HepG2 (cell line): ENCODE results near the gene TPGS1. TPM values are rescaled to one million over a fixed set of nuclear protein-coding genes. Genes with fewer than 3 reads are reported as not detected.

Source experiments
- BHLHE40 ChIP-seq: IDR thresholded peaks from 2 replicates; pipeline ENCODE4 v1.6.1; 2011; ENCODE audit warnings: low read length, improper control_type of control experiment
- CHD4 ChIP-seq: fragments of 200-600 bp; sonication (generic); IDR thresholded peaks from 2 replicates; pipeline ENCODE4 v1.7.0; 2017; ENCODE audit warnings: mild to moderate bottlenecking, low read length, borderline replicate concordance
- ELF1 ChIP-seq: sonication (generic); formaldehyde crosslinking; IDR thresholded peaks from 2 replicates; pipeline ENCODE4 v1.4.0; 2020; ENCODE audit warnings: missing genetic modification reagents
- JUND ChIP-seq: sonication (generic); formaldehyde crosslinking; IDR thresholded peaks from 2 replicates; pipeline ENCODE4 v1.8.0; 2022; ENCODE audit warnings: mild to moderate bottlenecking, missing genetic modification reagents
- KDM1A ChIP-seq: IDR thresholded peaks from 2 replicates; pipeline ENCODE4 v1.6.1; 2016; ENCODE audit warnings: missing compliant biosample characterization
- MAF1 ChIP-seq: sonication (generic); formaldehyde crosslinking; IDR thresholded peaks from 2 replicates; pipeline ENCODE4 v1.5.0; 2020; ENCODE audit warnings: missing genetic modification reagents, borderline replicate concordance
- MAFG ChIP-seq: sonication (generic); formaldehyde crosslinking; IDR thresholded peaks from 2 replicates; pipeline ENCODE4 v1.5.1; 2020; ENCODE audit warnings: mild to moderate bottlenecking, missing genetic modification reagents
- NFIC ChIP-seq: IDR thresholded peaks from 2 replicates; pipeline ENCODE4 v1.6.1; 2012; ENCODE audit warnings: mild to moderate bottlenecking, low read length, inconsistent platforms
- NONO ChIP-seq, 2 experiments: fragments of 450-650 bp in 1 of 2; sonication (generic) in 1 of 2; formaldehyde crosslinking in 1 of 2; IDR thresholded peaks in 1 of 2; conservative IDR thresholded peaks in 1 of 2; 2 replicates each; pipeline versions ENCODE4 v1.6.1 to v1.8.0; 2017 to 2022; ENCODE audit warnings: mild to moderate bottlenecking in 1 of 2, missing genetic modification reagents in 1 of 2, moderate library complexity in 1 of 2
- NPAS2 ChIP-seq: sonication (generic); formaldehyde crosslinking; IDR thresholded peaks from 2 replicates; pipeline ENCODE4 v1.8.0; 2022; ENCODE audit warnings: mild to moderate bottlenecking, missing genetic modification reagents, borderline replicate concordance
- NR2F1 ChIP-seq, 2 experiments: fragments of 450-650 bp in 1 of 2; formaldehyde crosslinking in 1 of 2; IDR thresholded peaks; 2 replicates each; pipeline versions ENCODE4 v1.5.0 to v1.6.1; 2016 to 2020; ENCODE audit warnings: mild to moderate bottlenecking in 1 of 2, missing compliant biosample characterization in 1 of 2, missing genetic modification reagents in 1 of 2, moderate library complexity in 1 of 2
- PHF20 ChIP-seq: sonication (generic); formaldehyde crosslinking; IDR thresholded peaks from 2 replicates; pipeline ENCODE4 v1.5.0; 2020; ENCODE audit warnings: mild to moderate bottlenecking, missing genetic modification reagents
- PLSCR1 ChIP-seq: sonication (generic); formaldehyde crosslinking; IDR thresholded peaks from 2 replicates; pipeline ENCODE4 v1.5.0; 2020; ENCODE audit warnings: missing genetic modification reagents, mild to moderate bottlenecking, borderline replicate concordance
- RNF2 ChIP-seq: fragments of 450-650 bp; conservative IDR thresholded peaks from 2 replicates; pipeline ENCODE4 v1.6.1; 2016; ENCODE audit warnings: low read depth
- SAP130 ChIP-seq: IDR thresholded peaks from 2 replicates; pipeline ENCODE4 v1.6.1; 2016; ENCODE audit warnings: low read depth
- SMARCE1 ChIP-seq: fragments of 450-650 bp; IDR thresholded peaks from 2 replicates; pipeline ENCODE4 v1.6.1; 2017; ENCODE audit warnings: borderline replicate concordance
- TEAD2 ChIP-seq: sonication (generic); formaldehyde crosslinking; IDR thresholded peaks from 2 replicates; pipeline ENCODE4 v1.9.0; 2021; ENCODE audit warnings: missing genetic modification reagents
- TERF1 ChIP-seq: sonication (generic); formaldehyde crosslinking; IDR thresholded peaks from 2 replicates; pipeline ENCODE4 v1.8.0; 2022; ENCODE audit warnings: mild to moderate bottlenecking, missing genetic modification reagents, moderate library complexity
- THAP7 ChIP-seq: sonication (generic); formaldehyde crosslinking; IDR thresholded peaks from 2 replicates; pipeline ENCODE4 v1.8.1; 2023; ENCODE audit warnings: mild to moderate bottlenecking, missing genetic modification reagents
- THAP8 ChIP-seq: sonication (generic); formaldehyde crosslinking; IDR thresholded peaks from 2 replicates; pipeline ENCODE4 v1.5.1; 2020; ENCODE audit warnings: missing genetic modification reagents, mild to moderate bottlenecking, borderline replicate concordance
- TRIM24 ChIP-seq: sonication (generic); formaldehyde crosslinking; IDR thresholded peaks from 2 replicates; pipeline ENCODE4 v1.8.0; 2022; ENCODE audit warnings: mild to moderate bottlenecking, missing genetic modification reagents
- WIZ ChIP-seq: sonication (generic); formaldehyde crosslinking; IDR thresholded peaks from 2 replicates; pipeline ENCODE4 v1.5.1; 2020; ENCODE audit warnings: mild to moderate bottlenecking, missing genetic modification reagents
- ZNF180 ChIP-seq: sonication (generic); formaldehyde crosslinking; IDR thresholded peaks from 2 replicates; pipeline ENCODE4 v1.4.0; 2020; ENCODE audit warnings: low read depth, missing genetic modification reagents, borderline replicate concordance
- ZNF430 ChIP-seq: sonication (generic); formaldehyde crosslinking; IDR thresholded peaks from 2 replicates; pipeline ENCODE4 v1.9.0; 2021; ENCODE audit warnings: mild to moderate bottlenecking, missing genetic modification reagents
- ZNF530 ChIP-seq: sonication (generic); formaldehyde crosslinking; IDR thresholded peaks from 2 replicates; pipeline ENCODE4 v1.5.0; 2020; ENCODE audit warnings: low read depth, mild to moderate bottlenecking, missing genetic modification reagents
- ZNF543 ChIP-seq: sonication (generic); formaldehyde crosslinking; IDR thresholded peaks from 2 replicates; pipeline ENCODE4 v1.4.0; 2020; ENCODE audit warnings: mild to moderate bottlenecking, missing genetic modification reagents
- ZNF562 ChIP-seq: sonication (generic); formaldehyde crosslinking; IDR thresholded peaks from 2 replicates; pipeline ENCODE4 v1.8.0; 2022; ENCODE audit warnings: missing genetic modification reagents, borderline replicate concordance
- ZNF766 ChIP-seq: sonication (generic); formaldehyde crosslinking; IDR thresholded peaks from 2 replicates; pipeline ENCODE4 v1.5.0; 2020; ENCODE audit warnings: missing genetic modification reagents, borderline replicate concordance
- polyA plus RNA-seq, 8 experiments: library from polyadenylated mRNA; depleted of rRNA in 3 of 8; stranded (reverse) in 7 of 8; unstranded in 1 of 8; fragments of >200 nt; fragmentation: Illumina TruSeq in 4 of 8; extraction: Trizol in 4 of 8; gene quantifications; 2 replicates each; pipeline versions ENCODE4 v1.2.1 to v1.2.3, GENCODE V29; 2011 to 2016; ENCODE audit warnings: low read depth in 4 of 8, missing spikeins in 1 of 8, mixed read lengths in 1 of 8; ENCODE audit not compliant: insufficient read depth in 1 of 8
- total RNA-seq, 5 experiments: library from RNA; depleted of rRNA; stranded (reverse); fragments of >200 nt; fragmentation: Illumina TruSeq; extraction: Trizol; gene quantifications; 2 replicates each; pipeline ENCODE4 v1.2.3, GENCODE V29; 2016; ENCODE audit warnings: low read depth in 1 of 5

The TPGS1 gene
- total and polyA plus RNA-seq, 2 of the 13 experiments (the other 11 are each of a cell fraction or from before 2014, with no cell fraction given), result 1.1 to 6.2 TPM

GRCh38 chr19:488505-489417 lies 18.5 kb upstream of the TPGS1 start (continued):
- TF ChIP-seq THAP8 (no peak), PHF20 (CRISPR knock-in tag) (peak; percentile 80), THAP7 (no peak), SAP130 (CRISPR knock-in tag) (peak; percentile 81), MAFG (CRISPR knock-in tag) (no peak), MAF1 (CRISPR knock-in tag) (no peak; the same call in 1 of the 2 replicates), TERF1 (CRISPR knock-in tag) (no peak), KDM1A (no peak), TRIM24 (CRISPR knock-in tag) (no peak), ZNF180 (CRISPR knock-in tag) (peak; percentile 87; the same call in 1 of the 2 replicates), ZNF430 (peak; percentile 90), RNF2 (peak; percentile 58; the same call in 1 of the 2 replicates), ZNF562 (no peak), WIZ (CRISPR knock-in tag) (no peak), CHD4 (no peak), ZNF530 (CRISPR knock-in tag) (no peak), JUND (CRISPR knock-in tag) (no peak), NONO (IDR thresholded peaks at IDR 0.05) (no peak), NONO (CRISPR knock-in tag; conservative IDR thresholded peaks at IDR 0.05) (peak; percentile 73), ZNF766 (peak; percentile 90; the same call in 1 of the 2 replicates), ELF1 (no peak), NPAS2 (no peak), ZNF543 (CRISPR knock-in tag) (no peak; the same call in 1 of the 2 replicates), NFIC (no peak), TEAD2 (no peak), BHLHE40 (no peak; the same call in 1 of the 2 replicates), SMARCE1 (no peak), NR2F1 (CRISPR knock-in tag; IDR thresholded peaks at IDR 0.05) (peak; percentile 56 to 84; a peak in 3 of 4 replicates), PLSCR1 (CRISPR knock-in tag) (no peak)
